GM18498 (cell line): Measurements from ENCODE around the gene POF1B.

Experiments used
- ATAC-seq: cut with Tn5 transposase; IDR thresholded peaks from one replicate; pipeline ENCODE4 v1.9.1; 2021; ENCODE audit warnings: mild to moderate bottlenecking, moderate library complexity; ENCODE audit not compliant: unreplicated experiment

POF1B gene

GRCh38 chrX:85243761-85244449 lies 135.6 kb downstream of the POF1B start, which contains the start of the genes SATL1 and ZNF711:
SATL1 (minus strand) TSS chrX:85243779; CDS start chrX:85108968, 134,811 bp downstream.
ZNF711 (plus strand) TSS chrX:85243991; CDS start chrX:85247573, 3,582 bp downstream.
- peak; percentile 60 for ATAC-seq

- ATAC-seq = no peak
Observed at GRCh38 chrX:85243155-85243554, 136.3 kb downstream of the POF1B start.
